HCT116 (cell line): Measurements from ENCODE around the gene NEK6.

Source experiments
- CBX3 ChIP-seq: IDR thresholded peaks from 2 replicates; pipeline ENCODE4 v1.6.1; 2012; ENCODE audit warnings: low read depth
- EGR1 ChIP-seq: IDR thresholded peaks from 2 replicates; pipeline ENCODE4 v1.6.1; 2012; ENCODE audit warnings: low read depth
- EZH2 ChIP-seq: fragments of 200-600 bp; sonication (generic); IDR thresholded peaks from 2 replicates; pipeline ENCODE4 v1.6.1; 2017; ENCODE audit warnings: antibody characterized with exemption, mixed run types
- EZH2phosphoT487 ChIP-seq: fragments of 200-600 bp; IDR thresholded peaks from 2 replicates; pipeline ENCODE4 v1.6.1; 2018; ENCODE audit warnings: antibody characterized with exemption, borderline replicate concordance
- POLR2A ChIP-seq: IDR thresholded peaks from 2 replicates; pipeline ENCODE4 v1.7.0; 2011; ENCODE audit warnings: borderline replicate concordance; ENCODE audit not compliant: insufficient read depth, insufficient read length; ENCODE audit errors: extremely low read depth
- POLR2AphosphoS5 ChIP-seq: IDR thresholded peaks from 2 replicates; pipeline ENCODE4 v1.6.1; 2011; ENCODE audit warnings: mild to moderate bottlenecking, low read depth, low read length, moderate library complexity
- SP1 ChIP-seq: IDR thresholded peaks from 2 replicates; pipeline ENCODE4 v1.6.1; 2012; ENCODE audit warnings: low read depth
- TCF7L2 ChIP-seq: IDR thresholded peaks from 2 replicates; pipeline ENCODE4 v1.7.0; 2011; ENCODE audit warnings: borderline replicate concordance, inconsistent platforms; ENCODE audit not compliant: insufficient read depth, insufficient read length; ENCODE audit errors: extremely low read depth
- YY1 ChIP-seq: IDR thresholded peaks from 2 replicates; pipeline ENCODE4 v1.6.1; 2011; ENCODE audit warnings: low read length, low read depth, moderate library complexity, mild to moderate bottlenecking; ENCODE audit not compliant: insufficient replicate concordance; ENCODE audit errors: extremely low read depth
- ZFX ChIP-seq: fragments of 450-650 bp; IDR thresholded peaks from 2 replicates; pipeline ENCODE4 v1.6.1; 2017
- TF ChIP-seq, protein P1 (sequence below): IDR thresholded peaks from 2 replicates; pipeline ENCODE4 v1.6.1; 2012; ENCODE audit warnings: low read depth
- TF ChIP-seq, protein P2 (sequence below), 3 experiments: fragments of 200-600 bp in 1 of 3; sonication (generic) in 1 of 3; IDR thresholded peaks in 2 of 3; conservative IDR thresholded peaks in 1 of 3; 2 replicates each; pipeline ENCODE4 v1.5.1; 2012 to 2017; ENCODE audit warnings: low read depth in 2 of 3, low read length in 2 of 3, antibody characterized with exemption in 1 of 3, borderline replicate concordance in 1 of 3, control low read depth in 1 of 3, mild to moderate bottlenecking in 1 of 3, mixed read lengths in 1 of 3, mixed run types in 1 of 3, moderate library complexity in 1 of 3; ENCODE audit not compliant: insufficient read depth in 1 of 3
- TF ChIP-seq, protein P3 (sequence below): IDR thresholded peaks from 2 replicates; pipeline ENCODE4 v1.6.1; 2011; ENCODE audit warnings: mild to moderate bottlenecking, low read length, moderate library complexity; ENCODE audit not compliant: insufficient replicate concordance; ENCODE audit errors: extremely low read depth
- TF ChIP-seq, protein P4 (sequence below): IDR thresholded peaks from 2 replicates; pipeline ENCODE4 v1.6.1; 2012

DNA sequence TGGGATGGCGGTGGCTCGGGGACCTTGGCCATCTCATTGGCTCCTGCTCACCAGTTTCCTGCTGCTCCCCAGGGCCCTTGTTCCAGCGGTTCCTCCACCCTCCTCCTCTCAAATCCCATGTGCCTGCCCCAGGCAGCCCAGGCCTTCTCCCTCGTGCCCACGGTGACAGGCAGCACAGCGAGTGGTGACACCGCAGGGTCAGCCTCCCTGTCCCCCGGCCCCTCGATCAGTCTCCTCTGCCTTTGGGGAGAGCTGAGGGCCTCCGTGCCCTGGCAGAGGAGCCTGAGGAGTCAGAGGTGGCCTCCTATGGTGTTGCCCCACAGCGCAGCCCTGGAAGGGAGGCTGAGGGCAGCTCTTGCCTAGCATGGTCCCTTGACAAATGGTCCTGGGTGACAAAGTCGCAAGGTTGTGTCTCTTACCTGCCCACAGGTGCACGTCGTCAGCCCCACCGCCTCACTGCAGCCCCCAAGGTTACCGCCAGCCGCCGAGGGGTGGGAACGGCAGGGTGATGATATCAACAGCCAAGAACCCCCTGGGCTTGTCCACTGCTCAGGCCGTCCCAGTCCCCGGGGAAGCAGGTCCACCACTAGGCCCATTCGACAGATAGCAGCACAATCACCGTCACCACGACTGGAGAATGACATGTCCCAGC is 49.8 kb downstream of the NEK6 start:
- TF ChIP-seq EZH2 = no peak
- TF ChIP-seq, protein P1, sequence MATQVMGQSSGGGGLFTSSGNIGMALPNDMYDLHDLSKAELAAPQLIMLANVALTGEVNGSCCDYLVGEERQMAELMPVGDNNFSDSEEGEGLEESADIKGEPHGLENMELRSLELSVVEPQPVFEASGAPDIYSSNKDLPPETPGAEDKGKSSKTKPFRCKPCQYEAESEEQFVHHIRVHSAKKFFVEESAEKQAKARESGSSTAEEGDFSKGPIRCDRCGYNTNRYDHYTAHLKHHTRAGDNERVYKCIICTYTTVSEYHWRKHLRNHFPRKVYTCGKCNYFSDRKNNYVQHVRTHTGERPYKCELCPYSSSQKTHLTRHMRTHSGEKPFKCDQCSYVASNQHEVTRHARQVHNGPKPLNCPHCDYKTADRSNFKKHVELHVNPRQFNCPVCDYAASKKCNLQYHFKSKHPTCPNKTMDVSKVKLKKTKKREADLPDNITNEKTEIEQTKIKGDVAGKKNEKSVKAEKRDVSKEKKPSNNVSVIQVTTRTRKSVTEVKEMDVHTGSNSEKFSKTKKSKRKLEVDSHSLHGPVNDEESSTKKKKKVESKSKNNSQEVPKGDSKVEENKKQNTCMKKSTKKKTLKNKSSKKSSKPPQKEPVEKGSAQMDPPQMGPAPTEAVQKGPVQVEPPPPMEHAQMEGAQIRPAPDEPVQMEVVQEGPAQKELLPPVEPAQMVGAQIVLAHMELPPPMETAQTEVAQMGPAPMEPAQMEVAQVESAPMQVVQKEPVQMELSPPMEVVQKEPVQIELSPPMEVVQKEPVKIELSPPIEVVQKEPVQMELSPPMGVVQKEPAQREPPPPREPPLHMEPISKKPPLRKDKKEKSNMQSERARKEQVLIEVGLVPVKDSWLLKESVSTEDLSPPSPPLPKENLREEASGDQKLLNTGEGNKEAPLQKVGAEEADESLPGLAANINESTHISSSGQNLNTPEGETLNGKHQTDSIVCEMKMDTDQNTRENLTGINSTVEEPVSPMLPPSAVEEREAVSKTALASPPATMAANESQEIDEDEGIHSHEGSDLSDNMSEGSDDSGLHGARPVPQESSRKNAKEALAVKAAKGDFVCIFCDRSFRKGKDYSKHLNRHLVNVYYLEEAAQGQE = no peak
- TF ChIP-seq, protein P2, sequence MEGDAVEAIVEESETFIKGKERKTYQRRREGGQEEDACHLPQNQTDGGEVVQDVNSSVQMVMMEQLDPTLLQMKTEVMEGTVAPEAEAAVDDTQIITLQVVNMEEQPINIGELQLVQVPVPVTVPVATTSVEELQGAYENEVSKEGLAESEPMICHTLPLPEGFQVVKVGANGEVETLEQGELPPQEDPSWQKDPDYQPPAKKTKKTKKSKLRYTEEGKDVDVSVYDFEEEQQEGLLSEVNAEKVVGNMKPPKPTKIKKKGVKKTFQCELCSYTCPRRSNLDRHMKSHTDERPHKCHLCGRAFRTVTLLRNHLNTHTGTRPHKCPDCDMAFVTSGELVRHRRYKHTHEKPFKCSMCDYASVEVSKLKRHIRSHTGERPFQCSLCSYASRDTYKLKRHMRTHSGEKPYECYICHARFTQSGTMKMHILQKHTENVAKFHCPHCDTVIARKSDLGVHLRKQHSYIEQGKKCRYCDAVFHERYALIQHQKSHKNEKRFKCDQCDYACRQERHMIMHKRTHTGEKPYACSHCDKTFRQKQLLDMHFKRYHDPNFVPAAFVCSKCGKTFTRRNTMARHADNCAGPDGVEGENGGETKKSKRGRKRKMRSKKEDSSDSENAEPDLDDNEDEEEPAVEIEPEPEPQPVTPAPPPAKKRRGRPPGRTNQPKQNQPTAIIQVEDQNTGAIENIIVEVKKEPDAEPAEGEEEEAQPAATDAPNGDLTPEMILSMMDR (IDR thresholded peaks at IDR 0.05 in 2 of 3, conservative IDR thresholded peaks at IDR 0.05 in 1 of 3; ENCODE audit: borderline replicate concordance in 1 of 3, insufficient read depth in 1 of 3, low read depth in 2 of 3, low read length in 2 of 3) = no peak
- no peak for TF ChIP-seq EGR1
- TF ChIP-seq, protein P3, sequence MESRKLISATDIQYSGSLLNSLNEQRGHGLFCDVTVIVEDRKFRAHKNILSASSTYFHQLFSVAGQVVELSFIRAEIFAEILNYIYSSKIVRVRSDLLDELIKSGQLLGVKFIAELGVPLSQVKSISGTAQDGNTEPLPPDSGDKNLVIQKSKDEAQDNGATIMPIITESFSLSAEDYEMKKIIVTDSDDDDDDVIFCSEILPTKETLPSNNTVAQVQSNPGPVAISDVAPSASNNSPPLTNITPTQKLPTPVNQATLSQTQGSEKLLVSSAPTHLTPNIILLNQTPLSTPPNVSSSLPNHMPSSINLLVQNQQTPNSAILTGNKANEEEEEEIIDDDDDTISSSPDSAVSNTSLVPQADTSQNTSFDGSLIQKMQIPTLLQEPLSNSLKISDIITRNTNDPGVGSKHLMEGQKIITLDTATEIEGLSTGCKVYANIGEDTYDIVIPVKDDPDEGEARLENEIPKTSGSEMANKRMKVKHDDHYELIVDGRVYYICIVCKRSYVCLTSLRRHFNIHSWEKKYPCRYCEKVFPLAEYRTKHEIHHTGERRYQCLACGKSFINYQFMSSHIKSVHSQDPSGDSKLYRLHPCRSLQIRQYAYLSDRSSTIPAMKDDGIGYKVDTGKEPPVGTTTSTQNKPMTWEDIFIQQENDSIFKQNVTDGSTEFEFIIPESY = no peak
- TF ChIP-seq, protein P4, sequence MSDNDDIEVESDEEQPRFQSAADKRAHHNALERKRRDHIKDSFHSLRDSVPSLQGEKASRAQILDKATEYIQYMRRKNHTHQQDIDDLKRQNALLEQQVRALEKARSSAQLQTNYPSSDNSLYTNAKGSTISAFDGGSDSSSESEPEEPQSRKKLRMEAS = no peak
- no peak for TF ChIP-seq SP1
- TF ChIP-seq EZH2phosphoT487 = no peak
- TF ChIP-seq ZFX = no peak
- no peak for TF ChIP-seq POLR2A
- TF ChIP-seq YY1 = no peak
- no peak for TF ChIP-seq POLR2AphosphoS5
- TF ChIP-seq CBX3 = no peak
- no peak for TF ChIP-seq TCF7L2
